Osteocyte (in vitro differentiated cells): ENCODE measurements around the gene ZNF629. TPM values are rescaled to one million over a fixed set of nuclear protein-coding genes. Genes with fewer than 3 reads are reported as not detected.
"Not testable (repeated sequence)": the region's sequence is repeated elsewhere in the genome, so short reads cannot be mapped to it uniquely, and the experiment has no call there.

Experiments
- DNase-seq: peaks from one replicate; pipeline ENCODE4 v3.0.0; 2021; ENCODE audit warnings: mixed read lengths; ENCODE audit not compliant: unreplicated experiment; ENCODE audit errors: extremely low spot score
- H3K27ac Mint-ChIP-seq: one replicate; pipeline ENCODE4 v1.8.0; 2021; ENCODE audit warnings: mild to moderate bottlenecking, mixed read lengths; ENCODE audit not compliant: unreplicated experiment
- H3K27me3 Mint-ChIP-seq: one replicate; pipeline ENCODE4 v1.8.0; 2021; ENCODE audit warnings: mixed read lengths; ENCODE audit not compliant: unreplicated experiment
- H3K36me3 Mint-ChIP-seq: one replicate; pipeline ENCODE4 v1.8.0; 2021; ENCODE audit warnings: mixed read lengths; ENCODE audit not compliant: unreplicated experiment
- H3K4me1 Mint-ChIP-seq: one replicate; pipeline ENCODE4 v1.8.0; 2021; ENCODE audit warnings: mixed read lengths; ENCODE audit not compliant: unreplicated experiment
- H3K4me3 Mint-ChIP-seq: one replicate; pipeline ENCODE4 v1.8.0; 2021; ENCODE audit warnings: mild to moderate bottlenecking, moderate library complexity, mixed read lengths; ENCODE audit not compliant: unreplicated experiment
- H3K9me3 Mint-ChIP-seq: one replicate; pipeline ENCODE4 v1.8.0; 2021; ENCODE audit warnings: mixed read lengths; ENCODE audit not compliant: unreplicated experiment
- CTCF ChIP-seq: fragments of 200-600 bp; sonication (generic); IDR thresholded peaks from 2 replicates; pipeline ENCODE4 v1.5.0; 2021; ENCODE audit warnings: antibody characterized with exemption, mild to moderate bottlenecking, moderate library complexity
- total RNA-seq: library from RNA; stranded (reverse); gene quantifications from 2 replicates; pipeline ENCODE4 v1.2.1, GENCODE V29; 2021

ZNF629 gene
- total RNA-seq, 1 donor from 2014 or later = 26.7 TPM

DNA sequence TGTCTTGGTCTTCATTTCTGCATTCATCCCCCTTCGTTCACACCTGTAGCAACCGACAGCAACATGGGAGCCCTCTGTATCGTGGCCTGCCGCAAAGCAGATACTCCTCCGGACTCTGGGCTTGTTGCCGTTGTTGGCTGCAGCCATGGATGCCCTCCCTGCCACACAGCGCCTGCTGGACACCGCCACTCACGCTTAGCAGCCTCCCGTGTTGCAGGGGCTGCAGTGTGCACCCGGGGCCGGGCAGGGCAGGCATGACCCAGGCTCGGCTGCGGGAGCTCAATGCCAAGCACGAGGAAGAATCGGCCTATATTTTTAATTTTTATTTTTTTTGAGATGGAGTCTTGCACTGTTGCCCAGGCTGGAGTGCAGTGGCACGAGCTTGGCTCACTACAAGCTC, 34.9 kb upstream of the ZNF629 start:
- no peak for DNase-seq
- H3K4me3 Mint-ChIP-seq = no peak overlapping the region
- H3K27me3 Mint-ChIP-seq = no peaks in the 10 kb centered on the region
- no peak for TF ChIP-seq CTCF
- H3K4me1 Mint-ChIP-seq = no peaks in the 10 kb centered on the region
- H3K9me3 Mint-ChIP-seq = peaks cover 4% of the 10 kb centered on the region
- H3K27ac Mint-ChIP-seq = no peak overlapping the region
- H3K36me3 Mint-ChIP-seq = no peaks in the 10 kb centered on the region

- H3K4me3 Mint-ChIP-seq, H3K9me3 Mint-ChIP-seq, DNase-seq, H3K27me3 Mint-ChIP-seq, H3K27ac Mint-ChIP-seq, H3K36me3 Mint-ChIP-seq, H3K4me1 Mint-ChIP-seq: not testable (repeated sequence)
These were observed 34.4 kb upstream of the ZNF629 start for GRCh38 chr16:30821441-30821840.

- Mint-ChIP-seq H3K4me3 (no peak overlapping the region), H3K36me3 (no peaks in the 10 kb centered on the region), H3K9me3 (peaks cover 4% of the 10 kb centered on the region), H3K4me1 (no peaks in the 10 kb centered on the region), H3K27me3 (no peaks in the 10 kb centered on the region), H3K27ac (no peak overlapping the region)
- DNase-seq = no peak
- TF ChIP-seq CTCF = no peak
These were observed 34.0 kb upstream of the ZNF629 start for GRCh38 chr16:30820952-30821421.

DNA sequence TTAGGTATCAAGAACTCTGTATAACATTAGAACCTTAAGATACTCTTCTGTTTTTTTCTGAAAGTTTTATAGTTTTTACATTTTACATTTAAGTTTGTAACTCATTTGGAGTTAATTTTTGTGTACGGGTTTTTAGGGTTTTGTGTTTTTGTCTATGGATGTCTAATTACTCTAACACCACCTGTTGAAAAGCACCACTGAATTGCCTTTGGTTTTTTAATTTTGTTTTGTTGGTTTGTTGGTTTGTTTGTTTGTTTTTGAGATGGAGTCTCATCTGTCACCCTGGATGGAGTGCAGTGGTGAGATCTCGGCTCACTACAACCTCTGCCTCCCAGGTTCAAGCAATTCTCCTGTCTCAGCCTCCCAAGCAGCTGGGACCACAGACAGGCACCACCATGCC, 29.8 kb upstream of the ZNF629 start:
- H3K27me3 Mint-ChIP-seq = peaks cover under 1% of the 10 kb centered on the region
- no peak overlapping the region for H3K27ac Mint-ChIP-seq
- peaks cover 2% of the 10 kb centered on the region for H3K9me3 Mint-ChIP-seq
- H3K36me3 Mint-ChIP-seq = no peaks in the 10 kb centered on the region
- no peak for TF ChIP-seq CTCF
- H3K4me3 Mint-ChIP-seq = no peak overlapping the region
- peaks cover 11% of the 10 kb centered on the region for H3K4me1 Mint-ChIP-seq
- DNase-seq = no peak

DNA sequence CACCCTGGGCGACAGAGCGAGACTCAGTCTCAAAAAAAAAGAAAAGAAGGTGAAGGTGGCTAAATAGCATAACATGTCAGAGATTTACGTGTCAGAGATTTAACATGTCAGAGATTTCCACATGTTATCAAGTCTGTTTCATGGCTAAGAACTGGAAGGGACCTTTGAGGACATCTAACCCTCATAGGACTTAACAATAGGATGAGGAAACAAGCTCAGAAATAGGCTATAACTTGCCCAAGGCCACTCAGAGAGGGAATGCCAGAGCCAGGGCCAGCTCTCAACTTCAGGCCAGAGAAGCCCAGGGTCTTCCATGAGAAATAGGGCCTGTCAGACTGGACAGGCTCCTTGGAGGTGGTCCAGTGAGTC, 26.8 kb upstream of the ZNF629 start:
- no peak for TF ChIP-seq CTCF
- H3K27ac Mint-ChIP-seq = peak overlapping the region; percentile 78
- no peaks in the 10 kb centered on the region for H3K36me3 Mint-ChIP-seq
- peaks cover 3% of the 10 kb centered on the region for H3K27me3 Mint-ChIP-seq
- no peaks in the 10 kb centered on the region for H3K9me3 Mint-ChIP-seq
- DNase-seq = no peak
- H3K4me3 Mint-ChIP-seq = peak overlapping the region; percentile 80
- H3K4me1 Mint-ChIP-seq = peaks cover 11% of the 10 kb centered on the region

DNA sequence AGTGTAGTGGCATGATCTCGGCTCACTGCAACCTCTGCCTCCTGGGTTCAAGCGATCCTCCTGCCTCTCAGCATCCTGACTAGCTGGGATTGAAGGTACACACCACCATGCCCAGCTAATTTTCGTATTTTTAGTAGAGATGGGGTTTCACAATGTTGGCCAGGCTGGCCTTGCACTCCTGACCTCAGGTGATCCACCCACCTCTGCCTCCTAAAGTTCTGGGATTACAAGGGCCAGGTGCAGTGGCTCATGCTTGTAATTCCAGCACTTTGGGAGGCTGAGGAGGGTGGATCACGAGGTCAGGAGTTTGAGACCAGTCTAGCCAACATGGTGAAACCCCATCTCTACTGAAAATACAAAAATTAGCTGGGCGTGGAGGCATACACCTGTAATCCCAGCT, 22.7 kb upstream of the ZNF629 start:
- H3K27ac Mint-ChIP-seq, H3K9me3 Mint-ChIP-seq, H3K4me3 Mint-ChIP-seq, H3K27me3 Mint-ChIP-seq, DNase-seq, H3K36me3 Mint-ChIP-seq: not testable (repeated sequence)
- H3K4me1 Mint-ChIP-seq = peaks cover 23% of the 10 kb centered on the region

- not testable (repeated sequence) for H3K4me3 Mint-ChIP-seq, H3K27me3 Mint-ChIP-seq, H3K9me3 Mint-ChIP-seq, H3K27ac Mint-ChIP-seq, H3K36me3 Mint-ChIP-seq, DNase-seq
- H3K4me1 Mint-ChIP-seq = peaks cover 19% of the 10 kb centered on the region
These were observed 22.0 kb upstream of the ZNF629 start for GRCh38 chr16:30808890-30809426.
